Measurements from ENCODE around the gene SDC3.

DNA sequence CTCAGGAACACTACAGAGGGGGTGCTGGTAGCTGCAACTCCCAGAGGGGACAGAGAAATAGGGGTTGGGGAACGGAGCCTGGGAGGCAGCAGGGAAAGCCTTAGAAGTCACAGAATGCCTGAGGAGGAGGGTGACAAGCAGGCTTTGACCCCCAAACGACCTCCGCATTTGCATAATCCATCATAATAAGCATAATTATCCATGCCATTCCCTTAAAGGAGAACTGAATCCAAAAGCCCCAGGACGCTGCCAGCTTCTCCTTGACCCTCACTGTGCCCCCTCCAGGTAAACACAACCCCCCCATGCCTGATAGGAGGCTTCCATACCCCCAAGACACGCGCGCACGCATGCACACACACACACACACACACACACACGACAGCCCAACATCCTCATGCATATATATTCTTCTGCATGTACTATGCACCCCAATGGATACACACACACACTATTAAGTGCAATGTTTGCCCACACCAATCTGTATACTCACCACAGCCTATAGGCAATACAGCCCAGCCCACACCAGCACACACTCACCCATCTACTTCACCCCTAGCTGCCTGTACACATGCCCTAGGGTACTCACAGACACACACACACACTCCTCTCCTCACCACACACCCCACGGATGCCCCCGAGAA is 27.8 kb downstream of the SDC3 start:
- TF ChIP-seq, protein P1, sequence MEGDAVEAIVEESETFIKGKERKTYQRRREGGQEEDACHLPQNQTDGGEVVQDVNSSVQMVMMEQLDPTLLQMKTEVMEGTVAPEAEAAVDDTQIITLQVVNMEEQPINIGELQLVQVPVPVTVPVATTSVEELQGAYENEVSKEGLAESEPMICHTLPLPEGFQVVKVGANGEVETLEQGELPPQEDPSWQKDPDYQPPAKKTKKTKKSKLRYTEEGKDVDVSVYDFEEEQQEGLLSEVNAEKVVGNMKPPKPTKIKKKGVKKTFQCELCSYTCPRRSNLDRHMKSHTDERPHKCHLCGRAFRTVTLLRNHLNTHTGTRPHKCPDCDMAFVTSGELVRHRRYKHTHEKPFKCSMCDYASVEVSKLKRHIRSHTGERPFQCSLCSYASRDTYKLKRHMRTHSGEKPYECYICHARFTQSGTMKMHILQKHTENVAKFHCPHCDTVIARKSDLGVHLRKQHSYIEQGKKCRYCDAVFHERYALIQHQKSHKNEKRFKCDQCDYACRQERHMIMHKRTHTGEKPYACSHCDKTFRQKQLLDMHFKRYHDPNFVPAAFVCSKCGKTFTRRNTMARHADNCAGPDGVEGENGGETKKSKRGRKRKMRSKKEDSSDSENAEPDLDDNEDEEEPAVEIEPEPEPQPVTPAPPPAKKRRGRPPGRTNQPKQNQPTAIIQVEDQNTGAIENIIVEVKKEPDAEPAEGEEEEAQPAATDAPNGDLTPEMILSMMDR (IDR thresholded peaks at IDR 0.05 in 2 of 3, conservative IDR thresholded peaks at IDR 0.05 in 1 of 3; ENCODE audit: control insufficient read depth in 2 of 3, extremely low read depth in 1 of 3, insufficient read depth in 1 of 3, low read depth in 3 of 3, low read length in 3 of 3), result no peak
- TF ChIP-seq, protein P2, sequence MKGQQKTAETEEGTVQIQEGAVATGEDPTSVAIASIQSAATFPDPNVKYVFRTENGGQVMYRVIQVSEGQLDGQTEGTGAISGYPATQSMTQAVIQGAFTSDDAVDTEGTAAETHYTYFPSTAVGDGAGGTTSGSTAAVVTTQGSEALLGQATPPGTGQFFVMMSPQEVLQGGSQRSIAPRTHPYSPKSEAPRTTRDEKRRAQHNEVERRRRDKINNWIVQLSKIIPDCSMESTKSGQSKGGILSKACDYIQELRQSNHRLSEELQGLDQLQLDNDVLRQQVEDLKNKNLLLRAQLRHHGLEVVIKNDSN (IDR thresholded peaks at IDR 0.05; ENCODE audit: borderline replicate concordance, extremely low read length, insufficient read depth, low read depth, low read length), result no peak
- TF ChIP-seq SP1 (IDR thresholded peaks at IDR 0.05; ENCODE audit: low read depth, low read length) (no peak), POLR2AphosphoS5 (IDR thresholded peaks at IDR 0.05; ENCODE audit: low read length) (no peak), POLR2A (IDR thresholded peaks at IDR 0.05; ENCODE audit: low read depth, low read length) (no peak), ZNF274 (IDR thresholded peaks at IDR 0.05; ENCODE audit: insufficient read depth, insufficient read length) (no peak), RELA (IDR thresholded peaks at IDR 0.05; ENCODE audit: borderline replicate concordance, partially characterized antibody) (no peak), FOXK2 (IDR thresholded peaks at IDR 0.05) (no peak), CREB1 (IDR thresholded peaks at IDR 0.05; ENCODE audit: low read depth) (no peak), SIX5 (IDR thresholded peaks at IDR 0.05; ENCODE audit: low read depth, low read length, severe bottlenecking) (no peak), CBX5 (IDR thresholded peaks at IDR 0.05; ENCODE audit: low read depth) (no peak)
